Measurements from ENCODE around the gene OR4A5.
"Not testable (repeated sequence)": the region's sequence is repeated elsewhere in the genome, so short reads cannot be mapped to it uniquely, and the experiment has no call there.

OR4A5 gene

GRCh38 chr11:54706532-54706931 lies at the start of gene OR4A5:
TSS of gene OR4A5 (plus strand) at chr11:54706832. CDS start at chr11:54706885, 53 bp downstream.
- not testable (repeated sequence) for DNase-seq (ENCODE audit: insufficient read length, low spot score); FAIRE-seq

- not testable (repeated sequence) for FAIRE-seq; DNase-seq (ENCODE audit: insufficient read length, low spot score)
Measured at GRCh38 chr11:54720094-54720493, 13.5 kb downstream of the OR4A5 start.

Measured in D721Med (cell line).